NCI-H2227 treated with DMSO at 0.1 percent for 48 hours (cell line): Measurements from ENCODE around the gene ISCA2.

Experiments used
- DNase-seq: peaks from one replicate; lab custom pipeline; 2025; lab: John Stamatoyannopoulos, UW

Gene ISCA2

DNA sequence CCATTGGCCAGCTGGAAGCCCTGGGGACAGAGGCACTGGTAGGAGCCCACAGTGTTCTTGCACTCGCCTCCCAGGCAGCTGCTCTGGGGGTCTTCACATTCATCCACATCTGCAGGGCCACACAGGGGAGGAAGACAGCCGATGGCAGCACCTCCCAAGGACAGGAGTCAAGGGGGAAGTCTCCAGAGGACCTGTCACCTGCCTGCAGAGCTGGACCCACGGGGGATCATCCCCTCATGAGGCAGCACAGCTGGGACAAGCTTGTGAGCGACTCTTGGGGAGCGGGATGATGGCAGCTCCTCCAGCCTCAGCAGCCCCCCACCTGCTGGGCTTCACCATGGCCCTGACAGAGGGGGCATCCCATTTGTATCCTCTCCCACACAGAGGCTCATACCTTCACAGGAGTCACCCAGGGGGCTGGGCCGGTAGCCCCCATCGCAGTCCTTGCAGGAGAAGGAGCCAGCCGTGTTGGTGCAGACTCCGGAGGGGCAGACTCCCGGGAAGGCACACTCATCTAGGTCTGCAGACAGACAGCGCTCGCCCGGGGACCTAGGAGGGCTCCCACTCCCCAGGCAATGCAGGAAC lies 15.4 kb downstream of the ISCA2 start:
- DNase-seq, result no peak

DNA sequence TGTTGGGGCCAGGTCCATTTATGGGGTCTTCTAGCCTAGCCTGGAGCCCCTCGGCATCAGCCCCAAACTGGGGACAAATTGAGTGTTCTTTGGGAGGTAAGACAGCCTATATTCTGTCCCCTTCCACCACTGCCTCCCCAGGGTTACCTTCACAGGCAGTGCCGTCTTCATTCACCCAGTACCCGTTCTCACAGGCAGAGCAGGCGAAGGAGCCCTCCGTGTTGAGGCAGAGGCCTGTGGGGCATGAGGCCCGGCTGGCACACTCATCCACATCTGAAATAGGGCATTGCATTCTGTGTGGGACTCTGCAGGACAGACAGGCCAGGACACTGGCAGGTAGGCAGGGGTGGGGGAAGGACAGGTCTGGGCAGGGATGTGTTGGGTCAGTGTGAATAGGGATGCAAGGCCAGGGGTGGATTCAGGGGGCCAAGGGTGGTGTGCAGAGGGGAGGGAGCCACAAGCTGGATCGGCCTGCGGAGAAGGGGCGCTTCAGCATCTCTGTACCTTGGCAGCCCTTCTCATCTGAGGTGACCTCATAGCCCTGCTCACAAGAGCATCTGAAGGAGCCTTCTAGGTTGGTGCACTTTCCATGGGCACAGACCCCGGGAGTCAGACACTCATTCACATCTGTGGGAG lies 16.1 kb downstream of the ISCA2 start:
- DNase-seq, result no peak

DNA sequence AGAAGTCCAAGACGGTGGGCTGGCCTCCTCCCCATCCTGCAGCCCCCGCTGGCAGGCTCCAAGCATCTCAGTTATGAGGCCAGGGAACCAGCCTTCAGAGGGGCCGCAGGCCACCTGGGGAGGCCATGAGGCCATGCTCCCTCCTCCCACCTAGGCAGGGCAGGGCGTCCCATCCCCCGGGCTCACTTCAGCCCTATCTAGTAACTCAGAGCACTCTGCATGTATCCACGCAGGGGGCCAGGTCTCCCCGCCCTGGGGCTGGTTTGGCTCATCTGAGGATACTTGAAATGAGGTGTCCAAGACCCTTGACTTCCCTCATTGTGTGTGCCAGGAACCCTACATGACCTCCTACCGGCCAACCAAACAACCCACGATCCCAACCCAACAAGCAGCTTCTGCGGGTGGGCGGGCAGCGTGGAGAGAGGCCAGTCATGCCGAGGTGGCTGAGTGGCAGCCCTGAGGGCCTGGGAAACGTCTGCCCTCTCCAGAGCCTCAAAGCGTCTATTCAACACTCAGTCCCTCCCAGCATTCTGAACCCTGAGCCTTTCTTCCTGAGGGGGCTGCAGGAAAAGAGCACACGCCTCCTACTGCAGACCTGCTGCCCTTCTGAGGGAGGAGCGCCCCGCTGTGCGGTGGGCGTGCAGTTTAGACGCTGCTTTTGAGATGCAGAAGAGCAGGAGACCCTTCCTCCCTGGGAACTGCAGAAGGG lies 16.8 kb downstream of the ISCA2 start:
- DNase-seq, result no peak

GRCh38 chr14:74510959-74511409 lies 17.4 kb downstream of the ISCA2 start:
- DNase-seq, result no peak

- no peak for DNase-seq
Measured at GRCh38 chr14:74511966-74512830, 18.6 kb downstream of the ISCA2 start.

- no peak for DNase-seq
Measured at GRCh38 chr14:74514471-74514941, 20.9 kb downstream of the ISCA2 start.

DNA sequence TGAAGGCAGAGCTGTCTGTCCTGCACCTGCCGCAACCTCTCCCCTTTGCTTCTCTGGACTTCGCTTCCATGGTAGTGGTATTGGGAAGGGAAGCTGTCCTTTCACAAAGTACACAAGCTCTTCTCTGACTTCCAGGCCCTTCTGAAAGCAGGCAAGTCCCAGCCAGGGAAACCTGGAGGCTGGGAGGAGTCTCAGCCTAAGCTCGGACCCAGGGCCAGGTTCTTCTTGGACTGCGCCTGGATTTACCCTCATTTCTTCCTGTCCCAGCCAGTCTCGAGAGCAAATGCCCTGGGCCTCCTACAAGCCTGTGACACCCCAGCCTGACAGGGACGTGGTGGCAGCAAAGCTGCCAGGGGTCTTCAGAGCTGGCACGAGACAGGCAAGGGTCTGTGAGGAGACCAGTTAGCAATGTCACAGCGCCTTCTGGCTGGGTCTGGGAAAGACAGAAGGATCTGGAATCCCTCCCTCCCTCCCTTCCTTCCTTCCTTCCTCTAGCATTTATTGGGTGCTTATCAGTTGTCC lies 22.4 kb downstream of the ISCA2 start:
- no peak for DNase-seq

- DNase-seq, result no peak
Measured at GRCh38 chr14:74516451-74517160, 23.0 kb downstream of the ISCA2 start.

GRCh38 chr14:74517731-74518130 lies 24.2 kb downstream of the ISCA2 start:
- DNase-seq, result no peak

- DNase-seq, result no peak
Measured at GRCh38 chr14:74518221-74518620, 24.7 kb downstream of the ISCA2 start.

- DNase-seq, result no peak
Measured at GRCh38 chr14:74519316-74520074, 25.9 kb downstream of the ISCA2 start.

DNA sequence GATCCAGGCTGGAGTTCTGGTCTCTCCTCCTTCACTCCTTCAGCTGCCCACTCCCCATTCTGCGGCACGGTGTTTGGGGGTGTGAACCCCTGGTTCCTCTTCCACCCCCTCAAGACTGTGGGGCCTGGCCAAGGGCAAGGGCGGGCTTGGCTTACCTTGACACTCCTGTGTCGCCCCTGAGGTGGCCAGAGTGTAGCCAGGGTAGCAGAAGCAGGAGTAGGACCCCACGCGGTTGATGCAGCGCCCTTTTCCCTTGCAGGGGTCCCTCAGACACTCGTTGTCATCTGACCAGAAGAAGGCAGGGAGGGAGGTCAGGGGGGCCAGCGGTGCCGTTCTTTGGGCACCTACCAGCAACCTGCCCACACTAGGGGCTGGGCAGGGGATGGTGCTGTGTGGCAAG lies 28.2 kb downstream of the ISCA2 start:
- DNase-seq, result no peak

DNA sequence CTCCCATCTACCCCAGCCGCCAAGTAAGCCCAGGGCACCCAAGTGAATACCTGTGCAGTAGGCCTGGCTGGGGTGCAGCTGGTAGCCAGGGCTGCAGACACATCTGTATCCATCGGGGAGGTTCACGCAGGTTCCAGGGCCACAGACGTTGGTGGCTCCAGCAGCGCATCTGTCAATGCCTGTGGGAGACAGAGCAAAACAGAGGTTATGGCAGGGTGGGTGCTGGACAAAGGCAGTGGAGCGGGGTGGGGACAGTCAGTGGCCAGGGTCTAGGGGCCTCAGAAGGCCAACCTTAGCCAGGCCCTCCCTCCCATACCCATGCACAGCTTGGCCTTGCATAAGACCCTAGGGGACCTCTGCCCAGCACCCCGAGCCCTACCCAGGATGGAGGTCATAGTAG lies 29.2 kb downstream of the ISCA2 start:
- DNase-seq, result no peak

- DNase-seq, result no peak
Measured at GRCh38 chr14:74524076-74524811, 30.7 kb downstream of the ISCA2 start.

- no peak for DNase-seq
Measured at GRCh38 chr14:74524812-74525135, 31.2 kb downstream of the ISCA2 start.

DNA sequence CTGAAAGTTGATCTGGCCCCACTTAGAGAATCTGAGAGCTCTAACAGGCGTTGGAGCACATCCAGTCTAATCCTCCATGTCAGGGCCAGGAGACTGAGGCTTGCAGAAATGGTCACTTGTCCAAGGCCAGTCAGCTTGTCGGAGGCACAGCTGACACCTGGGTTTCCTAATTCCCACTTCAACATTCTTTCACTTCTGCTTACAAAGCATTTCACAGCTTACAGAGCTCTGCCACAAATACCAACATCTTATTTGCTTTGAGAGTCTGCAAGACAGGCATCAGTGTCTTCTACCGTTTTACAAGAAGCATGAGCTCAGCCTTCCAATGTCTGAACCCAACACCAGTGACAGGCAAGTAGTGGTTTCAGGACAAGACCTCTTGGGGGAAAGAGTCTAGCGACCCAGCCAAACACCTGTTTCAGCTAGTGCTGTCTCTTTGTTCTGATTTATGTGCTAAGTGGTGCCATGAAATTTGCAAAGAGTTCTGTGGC lies 31.8 kb downstream of the ISCA2 start:
- DNase-seq, result no peak

- no peak for DNase-seq
Measured at GRCh38 chr14:74526854-74527585, 33.5 kb downstream of the ISCA2 start.

- DNase-seq, result no peak
Measured at GRCh38 chr14:74527736-74528280, 34.2 kb downstream of the ISCA2 start.

DNA sequence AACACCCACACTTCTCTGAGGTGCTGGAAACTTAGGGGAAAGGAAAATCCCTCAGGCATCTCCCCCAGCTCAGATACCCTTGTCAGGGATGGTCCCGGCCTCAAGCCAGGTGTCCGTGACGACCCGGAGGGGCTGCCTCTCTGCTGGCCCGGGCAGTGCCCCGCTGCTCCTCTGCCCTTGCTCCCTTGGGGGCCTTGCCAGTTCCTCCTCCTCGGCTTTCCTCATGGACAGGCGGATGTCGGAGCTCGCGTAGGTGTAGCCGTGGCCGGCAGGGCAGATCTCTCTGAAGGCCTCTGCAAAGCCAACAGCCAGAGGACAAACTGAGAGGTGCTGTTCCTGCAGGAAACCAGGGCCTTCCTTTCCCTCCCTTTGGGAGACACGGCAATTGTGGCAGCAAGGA lies 34.8 kb downstream of the ISCA2 start:
- no peak for DNase-seq
